HG03139 (cell line): ENCODE measurements around the gene PACS2.
"Not testable (repeated sequence)": the region's sequence is repeated elsewhere in the genome, so short reads cannot be mapped to it uniquely, and the experiment has no call there.

ENCODE experiments used
- ATAC-seq: cut with Tn5 transposase; IDR thresholded peaks from one replicate; pipeline ENCODE4 v1.9.1; 2021; ENCODE audit not compliant: unreplicated experiment

Gene PACS2

DNA sequence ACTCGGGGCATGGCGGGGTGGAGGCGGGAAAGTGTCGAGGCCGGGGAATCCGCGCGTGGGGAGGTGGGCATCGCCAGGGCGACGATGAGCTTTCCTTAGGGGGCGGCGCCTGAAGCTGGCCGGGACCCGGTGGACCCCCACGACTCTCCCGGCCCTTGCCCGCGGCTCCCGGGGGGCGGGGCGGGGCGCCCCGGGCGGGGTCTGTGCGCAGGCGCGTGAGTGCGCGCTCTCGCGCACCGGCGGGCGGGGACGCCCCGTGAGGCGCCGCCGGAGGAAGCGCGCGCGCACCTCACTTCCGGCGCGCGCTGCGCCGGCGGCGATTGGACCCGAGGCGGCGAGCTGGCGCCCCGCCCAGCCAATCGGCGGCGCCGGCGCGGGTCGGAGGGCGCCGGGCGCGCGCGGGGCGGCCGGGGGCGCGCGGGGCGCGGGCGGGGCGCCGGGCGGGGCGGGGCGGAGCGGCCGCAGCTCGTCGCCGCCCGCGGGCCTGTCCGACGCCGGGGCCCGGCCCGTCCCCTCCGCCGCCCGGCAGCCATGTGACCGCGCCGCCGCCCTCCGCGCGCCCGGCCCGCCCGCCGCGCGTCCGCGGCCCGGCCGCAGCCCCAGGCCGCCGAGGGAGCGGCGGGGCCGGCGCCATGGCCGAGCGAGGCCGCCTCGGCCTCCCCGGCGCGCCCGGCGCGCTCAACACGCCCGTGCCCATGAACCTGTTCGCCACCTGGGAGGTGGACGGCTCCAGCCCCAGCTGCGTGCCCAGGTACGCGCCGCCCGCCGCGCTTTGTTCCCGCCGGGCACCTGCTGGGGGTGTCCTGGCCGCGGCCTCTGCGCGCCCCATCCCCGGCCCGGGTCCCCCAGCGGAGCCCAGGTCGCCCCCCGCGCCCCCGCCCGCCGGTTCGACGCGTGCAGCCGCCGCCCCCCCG is at the start of gene PACS2:
TSS of gene PACS2 (plus strand) at position 462 of the 914 bp plus-strand sequence. CDS start at position 633, 171 bp downstream.
- peak; percentile 56 for ATAC-seq

DNA sequence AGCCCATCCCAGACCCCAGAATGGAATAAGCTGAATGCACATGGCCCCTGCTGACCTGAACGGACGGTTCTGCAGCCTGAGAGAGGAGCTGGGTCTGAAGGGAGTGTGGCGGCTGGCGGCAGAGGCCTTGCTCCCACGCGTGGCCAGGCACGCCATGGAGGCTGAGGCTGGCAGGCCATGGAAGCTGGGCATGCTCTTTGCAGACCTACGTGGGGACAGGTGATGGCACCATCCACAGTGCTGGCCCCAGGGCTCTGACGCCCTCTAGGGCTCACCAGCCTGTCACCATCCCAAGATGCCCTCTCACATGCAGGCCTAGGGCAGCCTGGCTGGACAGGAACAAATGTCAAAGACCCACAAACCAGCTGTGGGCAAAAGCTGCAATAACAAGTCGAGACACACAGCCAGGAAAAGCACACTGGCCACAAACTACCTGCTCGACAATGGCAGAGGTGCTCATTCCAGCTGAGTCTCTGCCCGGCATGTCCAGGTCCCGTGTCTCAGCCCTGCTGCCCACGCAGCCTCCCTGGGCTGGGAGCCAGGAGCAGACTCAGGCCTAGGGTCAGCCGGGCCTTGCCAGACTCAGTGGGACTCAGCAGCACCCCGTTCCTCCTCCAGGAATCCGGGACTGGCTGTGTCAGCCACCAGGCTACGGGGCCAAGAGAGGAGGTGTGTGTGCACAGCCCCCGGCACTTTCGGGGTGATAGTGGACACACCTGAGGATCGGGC is 46.6 kb upstream of the PACS2 start:
- no peak for ATAC-seq

DNA sequence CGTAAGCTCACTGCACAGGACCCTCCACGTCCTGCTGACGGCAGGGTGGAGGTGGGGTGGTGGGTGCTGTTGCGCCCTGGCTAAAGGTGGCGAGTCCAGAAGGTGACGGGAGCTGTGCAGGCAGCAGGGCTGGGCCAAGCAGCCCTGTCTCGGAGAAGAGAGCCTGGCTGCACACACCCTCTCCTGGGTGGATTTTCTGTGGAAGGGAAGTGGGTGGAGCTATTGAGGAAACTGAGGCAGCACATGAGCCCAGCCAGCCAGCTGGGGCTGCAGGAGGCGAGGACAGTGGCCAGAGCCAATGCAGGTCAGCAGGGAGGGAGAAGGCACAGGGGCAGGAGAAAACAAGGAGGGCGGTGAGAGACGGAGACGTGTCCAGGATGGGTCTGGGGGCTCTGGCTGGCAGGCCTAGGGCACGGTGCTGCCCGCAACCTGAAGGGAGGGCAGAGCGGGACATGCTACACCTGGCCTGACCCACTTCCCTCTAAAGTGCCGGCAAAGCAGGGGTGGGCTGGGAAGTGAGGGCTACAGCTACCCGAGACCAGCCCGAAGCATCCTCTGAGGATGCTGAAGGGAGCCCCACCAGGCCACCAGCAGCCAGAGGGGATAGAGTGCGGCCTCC is 45.7 kb upstream of the PACS2 start:
- no peak for ATAC-seq

DNA sequence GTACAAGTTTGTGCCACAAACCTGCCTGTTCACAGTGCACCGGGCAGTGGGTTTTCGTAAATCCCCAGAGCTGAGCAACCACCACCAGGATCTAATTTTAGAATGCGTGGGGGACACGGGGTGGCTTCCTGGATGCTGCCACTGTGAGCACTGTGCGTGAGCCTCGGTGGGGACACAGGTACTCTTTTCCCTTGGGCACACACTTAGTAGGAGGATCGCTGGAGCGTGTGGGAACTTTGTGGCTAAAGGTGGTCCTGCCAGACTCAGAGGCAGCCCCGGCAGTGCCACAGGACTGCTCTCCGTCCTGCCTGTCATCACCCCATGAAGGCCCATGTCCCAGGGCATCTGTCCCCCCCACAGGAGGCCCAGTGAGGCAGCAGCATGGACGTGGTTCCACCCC is 45.1 kb upstream of the PACS2 start:
- no peak for ATAC-seq

- ATAC-seq, result no peak
Observed at GRCh38 chr14:105271224-105271890, 43.2 kb upstream of the PACS2 start.

DNA sequence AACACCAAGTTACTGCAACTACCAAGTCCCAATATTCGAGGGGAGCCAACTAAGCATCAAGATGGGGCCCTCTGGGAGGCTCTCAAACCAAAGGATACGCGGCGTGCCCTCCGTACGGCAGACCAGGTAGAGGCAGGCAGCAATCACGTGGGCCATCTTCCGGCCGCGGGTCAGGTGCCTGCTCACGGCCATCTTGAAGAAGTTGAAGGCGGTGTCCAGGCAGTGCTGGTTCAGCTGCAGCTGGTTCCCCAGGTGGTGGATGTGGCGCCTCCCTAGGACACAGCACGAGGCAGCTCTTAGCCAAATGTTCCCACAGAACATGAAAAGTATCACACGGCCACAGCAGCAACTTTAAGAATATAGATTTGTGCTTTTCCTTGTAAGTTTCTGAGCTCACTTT is 41.9 kb upstream of the PACS2 start:
- ATAC-seq, result no peak

GRCh38 chr14:105273062-105273461 is 41.5 kb upstream of the PACS2 start:
- ATAC-seq, result no peak

DNA sequence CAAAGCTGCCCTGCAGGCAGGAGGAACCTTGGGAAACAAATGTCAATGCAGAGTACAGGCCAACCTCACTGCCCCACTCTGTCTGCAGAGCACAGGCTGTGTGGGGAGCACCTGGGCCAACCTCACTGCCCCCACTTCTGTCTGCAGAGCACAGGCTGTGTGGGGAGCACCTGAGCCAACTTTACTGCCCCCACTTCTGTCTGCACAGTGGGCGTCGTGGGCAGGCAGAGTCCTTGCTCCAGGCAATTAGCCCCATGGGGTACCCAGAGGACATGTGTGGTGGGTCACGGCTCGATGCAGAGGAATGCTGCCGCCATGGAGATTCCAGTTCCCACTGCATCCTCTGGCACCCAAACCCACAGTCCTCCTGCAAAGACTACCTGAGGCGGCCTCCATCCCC is 39.9 kb upstream of the PACS2 start:
- no peak for ATAC-seq

DNA sequence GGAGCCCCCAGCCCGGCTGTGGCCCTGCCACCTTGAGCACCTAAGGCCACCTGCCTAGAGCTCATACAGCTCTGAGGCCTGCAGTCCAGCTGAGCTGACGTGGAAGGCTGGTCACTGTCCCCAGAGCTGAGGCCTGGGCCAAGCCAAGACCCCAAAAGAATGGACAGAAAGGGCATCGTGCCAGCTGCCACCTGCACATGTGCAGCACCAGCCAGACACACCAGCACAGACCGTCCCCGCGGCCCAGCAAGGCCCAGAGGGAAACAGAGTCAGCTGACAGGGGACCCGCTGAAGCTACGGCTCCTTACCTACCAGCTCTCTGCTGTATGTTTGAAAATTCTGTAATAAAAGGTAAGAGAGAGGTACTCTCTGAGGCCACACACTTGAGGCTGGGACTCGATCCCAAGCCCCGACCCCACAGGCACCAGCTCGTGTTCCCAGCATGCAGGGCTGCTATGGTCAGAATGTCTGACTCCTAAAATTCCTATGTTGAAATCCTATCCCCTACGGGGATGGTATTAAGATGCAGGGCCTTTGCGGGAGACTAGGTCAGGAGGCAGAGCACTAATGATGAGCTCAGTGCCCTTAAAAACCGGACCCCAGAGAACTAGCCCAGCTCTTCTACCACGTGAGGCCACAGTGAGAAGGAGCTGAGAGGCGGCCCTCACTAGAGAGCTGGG is 39.1 kb upstream of the PACS2 start:
- no peak for ATAC-seq

- ATAC-seq, result not testable (repeated sequence)
Observed at GRCh38 chr14:105277448-105277847, 37.1 kb upstream of the PACS2 start.

DNA sequence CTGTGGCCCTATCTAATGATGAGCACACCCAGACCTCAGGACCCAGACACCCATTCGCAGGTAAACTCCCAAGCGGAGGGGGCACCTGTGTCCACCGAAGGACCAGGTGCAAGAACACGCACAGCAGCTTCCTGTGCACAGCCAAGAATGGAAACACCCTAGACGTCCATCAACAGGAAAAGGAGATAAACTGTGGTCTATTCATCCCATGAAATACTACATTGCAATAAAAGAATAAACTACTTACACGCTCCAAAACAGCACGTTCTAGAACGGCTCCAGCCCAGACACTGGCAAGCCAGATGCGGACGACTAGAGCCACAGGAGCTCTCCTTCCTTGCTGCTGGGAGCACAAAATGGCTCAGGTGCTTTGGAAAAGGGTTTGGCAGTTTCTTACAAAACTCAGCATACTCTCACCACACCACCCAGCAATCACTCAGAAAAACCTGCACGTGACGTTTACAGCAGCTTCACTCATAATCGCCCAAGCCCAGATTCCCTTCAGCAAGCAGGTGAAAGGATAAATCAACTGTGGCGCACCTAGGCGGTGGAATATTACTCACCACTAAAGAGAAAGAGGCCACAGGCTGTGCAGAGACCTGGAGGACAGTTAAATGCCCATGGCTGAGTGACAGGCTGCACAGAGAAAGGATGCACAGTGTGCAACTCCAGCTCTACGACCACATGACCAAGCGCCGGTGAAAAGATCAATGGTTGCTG is 34.7 kb upstream of the PACS2 start:
- no peak for ATAC-seq

GRCh38 chr14:105280525-105280924 is 34.0 kb upstream of the PACS2 start:
- no peak for ATAC-seq

DNA sequence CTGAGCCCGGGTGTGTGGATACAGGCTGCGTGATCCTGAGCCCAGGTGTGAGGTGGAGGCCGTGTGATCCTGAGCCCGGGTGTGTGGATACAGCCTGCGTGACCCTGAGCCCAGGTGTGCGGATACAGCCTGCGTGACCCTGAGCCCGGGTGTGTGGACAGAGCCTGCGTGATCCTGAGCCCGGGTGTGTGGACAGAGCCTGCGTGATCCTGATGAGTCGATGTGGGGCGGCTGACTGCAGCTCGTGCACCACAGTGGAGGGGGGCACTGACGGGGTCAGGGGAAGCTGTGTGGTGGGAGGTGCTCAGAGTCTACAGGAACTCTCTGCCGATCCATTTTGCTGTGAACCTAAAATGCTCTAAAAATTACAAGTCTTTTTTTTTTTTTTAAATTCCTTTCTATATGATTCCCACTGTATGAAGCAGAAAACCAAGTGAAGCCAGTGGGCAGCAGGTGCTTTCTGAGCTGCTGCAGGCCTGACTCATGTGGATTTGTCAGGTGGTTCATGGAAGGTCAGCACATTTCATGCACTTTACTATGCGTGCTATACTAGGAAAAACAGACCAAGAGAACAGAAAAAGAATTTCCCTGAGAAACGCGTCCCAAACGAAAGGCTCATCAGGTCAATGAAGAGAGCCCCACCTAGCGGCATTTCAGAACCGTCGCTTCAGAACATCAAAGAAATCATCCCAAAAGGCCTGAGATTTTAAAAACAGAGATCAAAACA is 33.0 kb upstream of the PACS2 start:
- no peak for ATAC-seq

DNA sequence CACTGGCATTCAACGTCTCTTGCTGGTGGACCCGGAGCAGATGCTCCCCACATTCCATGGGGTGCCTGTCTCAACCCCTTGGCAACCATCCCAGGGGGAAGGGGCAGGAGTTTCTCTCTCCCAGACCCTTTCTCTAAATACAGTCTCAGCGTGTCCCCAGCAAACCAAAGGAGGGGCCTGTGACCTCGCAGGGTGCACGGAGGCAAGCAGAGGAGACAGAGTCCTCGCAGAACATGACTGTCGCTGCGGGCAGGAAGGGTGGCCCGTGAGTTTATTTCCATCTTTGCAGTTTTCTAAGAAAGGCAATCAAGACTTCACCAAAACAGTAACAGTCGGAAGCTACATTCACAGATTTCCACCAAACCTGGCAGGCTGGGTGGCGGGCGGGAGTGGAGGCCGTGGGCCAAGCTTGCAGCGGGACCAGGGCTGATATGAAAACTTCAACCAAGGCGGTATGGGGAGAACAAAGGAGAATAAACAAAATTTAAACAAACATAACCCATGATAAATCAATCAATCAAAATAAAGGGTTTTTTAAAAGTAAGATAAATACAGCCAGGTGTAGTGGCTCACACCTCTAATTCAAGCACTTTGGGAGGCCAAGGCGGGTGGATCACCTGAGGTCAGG is 32.3 kb upstream of the PACS2 start:
- ATAC-seq, result no peak

DNA sequence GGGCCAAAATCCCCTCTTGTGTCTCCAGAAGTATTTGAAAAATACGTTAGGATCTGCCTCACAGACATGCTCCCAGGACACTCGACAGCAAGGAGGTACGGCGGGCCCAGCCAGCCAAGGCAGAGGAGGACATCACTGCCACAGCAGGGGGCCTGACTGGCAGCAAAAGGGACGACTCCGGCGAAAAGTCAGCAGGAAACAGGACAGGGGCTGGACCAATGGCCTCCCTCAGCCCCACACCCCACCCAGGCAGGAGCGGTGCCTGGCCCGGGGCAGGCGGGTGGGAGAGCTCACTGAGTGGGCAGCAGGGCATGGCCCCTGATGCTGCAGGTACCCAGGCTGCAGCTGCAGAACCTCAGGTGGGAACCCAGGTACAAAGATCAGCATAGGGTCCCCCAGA is 31.5 kb upstream of the PACS2 start:
- ATAC-seq, result no peak

DNA sequence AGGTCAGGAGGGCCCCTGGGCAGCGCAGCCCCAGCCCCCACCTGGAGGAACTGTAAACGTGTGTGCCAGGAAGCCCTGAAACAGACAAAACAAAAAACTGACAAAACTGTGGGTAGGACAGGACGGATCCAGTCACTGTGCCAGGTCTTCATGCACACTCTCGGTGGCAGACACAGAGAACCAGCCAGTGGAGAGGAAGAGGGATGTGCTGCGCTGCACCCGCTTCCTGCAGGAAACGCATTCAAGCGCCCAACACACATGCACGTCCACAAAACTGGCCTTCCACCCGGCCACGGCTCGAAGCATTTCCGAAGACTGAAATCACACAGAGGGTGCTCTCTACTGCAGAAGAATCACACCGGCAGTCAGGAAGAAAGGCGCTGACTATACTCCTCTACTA is 30.6 kb upstream of the PACS2 start:
- ATAC-seq, result no peak

- ATAC-seq, result no peak
Observed at GRCh38 chr14:105285174-105285573, 29.4 kb upstream of the PACS2 start.

DNA sequence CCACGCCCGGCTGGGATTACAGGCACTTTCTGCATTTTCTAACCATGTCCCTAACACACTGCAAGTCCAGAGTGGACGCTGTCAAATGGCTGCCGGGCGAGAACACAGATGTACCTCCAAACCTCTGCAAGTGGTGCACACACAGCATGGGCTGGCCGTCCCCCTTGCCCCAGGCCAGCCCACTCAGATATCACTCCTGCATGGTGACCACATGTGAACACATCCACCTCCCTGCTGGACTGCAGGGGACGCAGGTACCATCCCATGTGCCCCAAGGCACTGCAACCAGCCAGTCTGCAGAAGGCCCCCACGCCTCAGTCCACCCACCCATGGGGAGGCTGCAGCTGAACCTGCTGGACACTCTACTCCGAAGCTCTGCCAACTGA is 27.8 kb upstream of the PACS2 start:
- ATAC-seq, result no peak
